OCI-M2 (cell line): ENCODE measurements around the gene IRAK1.
A peak's percentile ranks its signal among the peaks of the same experiment; 100 is the strongest.

ENCODE experiments used
- DNase-seq: peaks from one replicate; lab custom pipeline; 2025; ENCODE audit not compliant: unreplicated experiment; lab: John Stamatoyannopoulos, UW

IRAK1 gene

DNA sequence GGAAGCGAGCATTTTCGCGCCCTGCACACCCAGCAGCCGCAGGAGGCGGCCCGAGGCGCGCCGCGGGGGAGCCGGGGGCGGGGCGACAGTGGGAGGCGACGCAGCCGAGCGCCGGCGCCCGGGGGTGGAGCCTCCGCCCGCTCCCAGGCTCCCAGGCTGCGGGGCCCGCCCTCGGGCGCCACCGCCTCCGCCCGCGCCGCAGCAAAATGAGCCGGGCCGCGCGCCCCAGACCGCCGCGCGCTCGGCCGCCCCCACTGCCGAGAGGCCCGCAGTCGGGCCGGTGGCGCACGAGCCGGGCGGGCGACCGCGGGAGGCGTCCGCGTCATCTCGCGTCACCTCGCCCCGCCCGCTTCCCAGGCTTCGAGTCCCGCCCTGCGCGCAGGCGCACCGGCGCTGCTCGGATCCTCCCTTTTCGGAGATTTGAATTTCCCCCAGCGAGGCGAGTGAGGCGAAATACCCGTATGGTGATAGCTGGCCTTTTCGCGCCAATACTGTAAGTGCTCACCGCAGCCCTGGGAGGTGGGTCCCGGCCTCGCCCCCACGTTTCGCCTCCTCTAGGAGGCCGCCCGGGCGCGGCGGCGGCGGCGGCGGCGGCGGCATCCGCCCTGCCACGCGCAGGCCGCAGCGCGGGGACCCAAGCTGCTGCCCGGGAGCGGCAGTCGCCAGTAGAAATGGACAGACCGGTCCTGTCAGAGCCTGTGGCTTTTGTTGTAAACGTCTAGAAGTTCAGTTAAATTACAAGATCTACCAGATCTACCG lies 47.2 kb downstream of the IRAK1 start, which contains the start of gene TMEM187:
TSS of gene TMEM187 (plus strand) at position 387 of the 759 bp plus-strand sequence. CDS start 9,309 bp downstream, outside the sequence.
- no peak for DNase-seq

DNA sequence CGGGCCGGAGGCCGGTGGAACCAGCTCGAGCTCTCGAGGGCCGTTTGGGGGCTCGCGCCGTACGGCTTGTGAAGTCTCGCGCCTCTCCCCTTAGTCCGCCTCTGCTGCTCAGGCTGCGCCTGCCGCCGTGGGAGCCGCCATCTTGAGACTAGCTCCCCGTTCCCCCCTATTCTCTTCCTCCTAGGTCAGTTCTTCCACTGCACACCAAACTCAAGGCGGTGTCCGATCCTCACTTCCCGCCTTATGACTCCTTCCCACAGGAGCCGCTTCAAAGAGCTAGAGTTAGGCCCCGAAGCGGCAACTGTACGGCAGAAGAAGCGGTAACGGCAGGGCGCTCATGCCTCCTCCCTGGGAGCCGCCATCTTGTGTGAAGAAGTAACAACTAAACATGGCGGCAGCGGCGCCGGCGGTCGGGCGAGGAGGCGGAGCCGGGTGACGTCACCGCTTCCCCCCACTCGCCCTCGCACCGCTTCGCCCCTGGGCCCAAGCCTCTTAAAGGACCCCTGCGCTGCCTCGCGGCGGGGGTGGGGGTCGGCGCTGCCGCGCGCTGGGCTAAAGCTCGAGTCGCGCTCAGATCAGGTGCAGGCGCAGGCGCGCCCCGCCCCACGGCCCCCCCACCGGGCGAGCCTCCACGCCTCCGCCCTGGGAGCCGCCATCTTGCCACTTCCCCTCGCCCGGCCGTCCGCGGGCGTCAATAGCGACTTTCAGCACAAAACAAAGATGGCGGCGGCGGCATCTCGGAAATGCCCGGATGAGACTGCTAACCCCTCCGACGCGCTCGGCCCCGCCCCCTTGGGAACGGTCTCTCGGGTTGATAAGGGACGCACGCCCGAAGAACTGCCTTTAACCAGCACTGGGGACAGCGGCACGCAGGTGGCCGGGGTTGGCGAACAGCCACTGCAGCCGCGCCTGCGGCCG lies 48.0 kb downstream of the IRAK1 start, which contains the start of gene HCFC1:
TSS of gene HCFC1 (minus strand) at position 369 of the 918 bp plus-strand sequence. CDS start 978 bp downstream, outside the sequence.
- DNase-seq: peak; percentile 9

DNA sequence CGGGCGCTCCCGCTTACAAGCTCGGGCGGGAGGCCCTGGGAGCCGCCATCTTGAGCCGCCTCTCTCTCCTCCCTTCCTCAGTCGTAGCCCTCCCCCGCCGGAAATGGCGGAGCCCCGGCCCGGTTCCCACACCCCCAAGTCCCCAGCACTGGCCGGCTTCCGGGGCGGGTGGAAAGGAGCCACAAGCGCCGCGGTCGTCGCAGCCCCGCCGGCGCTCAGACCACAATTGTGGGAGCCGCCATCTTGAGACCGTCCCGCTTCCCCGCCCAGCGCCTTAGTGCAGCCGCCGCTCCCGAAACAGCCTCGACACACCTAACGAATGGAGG lies 48.6 kb downstream of the IRAK1 start:
- no peak for DNase-seq

DNA sequence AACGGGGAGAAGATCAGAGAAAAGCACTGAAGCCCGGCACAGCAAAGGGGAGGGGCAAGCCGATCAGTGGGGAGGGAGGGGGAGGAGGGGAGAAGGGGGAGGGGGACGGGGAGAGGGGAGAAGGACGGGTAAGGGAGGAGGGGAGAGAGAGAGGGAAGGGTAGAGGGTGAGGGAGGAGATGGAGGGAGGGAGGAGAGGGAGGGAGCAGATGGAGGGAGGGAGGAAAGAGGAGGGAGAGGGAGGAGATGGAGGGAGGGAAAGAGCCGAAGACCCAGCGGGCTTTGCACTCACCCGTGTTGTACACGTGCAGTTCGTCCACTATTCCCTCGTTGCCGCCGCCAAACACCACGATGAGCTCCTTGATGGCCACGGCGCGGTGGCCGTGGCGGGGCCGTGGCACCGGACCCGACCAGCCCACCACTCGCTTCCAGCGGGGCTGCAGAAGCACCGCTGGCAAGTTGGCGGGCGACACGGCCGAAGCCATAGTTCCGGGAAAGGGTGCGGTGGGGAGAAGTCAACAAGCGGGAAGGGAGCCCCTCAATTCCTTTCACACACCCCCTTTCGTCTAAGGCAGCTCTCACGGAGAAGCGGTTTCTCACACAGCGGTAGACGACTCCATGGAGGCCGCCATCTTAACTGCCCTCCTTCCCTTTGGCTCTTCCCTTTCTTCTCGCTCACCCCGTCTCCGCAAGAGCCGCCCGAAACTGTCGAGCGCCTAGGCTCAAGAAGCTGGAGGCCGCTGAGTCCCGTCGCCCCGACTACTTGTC lies 49.2 kb downstream of the IRAK1 start:
- no peak for DNase-seq

DNA sequence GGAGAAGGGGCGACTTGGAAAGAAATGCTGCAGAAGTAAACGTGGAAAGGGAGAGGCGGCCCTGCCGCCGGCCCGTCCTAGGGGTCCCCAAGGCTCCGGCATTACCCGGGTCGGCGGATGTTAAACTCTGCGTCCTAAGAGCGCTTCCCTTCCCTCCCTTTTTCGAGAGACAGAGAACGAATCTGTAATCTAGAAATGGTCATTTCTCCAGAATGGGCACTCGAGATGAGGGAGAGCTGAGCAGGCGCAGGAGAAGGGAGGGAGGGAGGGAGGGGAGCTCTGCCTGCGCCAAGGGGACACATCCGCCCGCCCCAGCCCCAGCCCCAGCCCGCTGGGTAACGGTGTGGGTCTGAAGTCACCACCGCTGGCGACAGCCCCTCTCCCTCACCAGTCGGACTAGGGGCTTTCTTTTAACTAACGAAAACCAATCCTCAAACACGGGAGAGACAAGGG lies 49.8 kb downstream of the IRAK1 start:
- no peak for DNase-seq

DNA sequence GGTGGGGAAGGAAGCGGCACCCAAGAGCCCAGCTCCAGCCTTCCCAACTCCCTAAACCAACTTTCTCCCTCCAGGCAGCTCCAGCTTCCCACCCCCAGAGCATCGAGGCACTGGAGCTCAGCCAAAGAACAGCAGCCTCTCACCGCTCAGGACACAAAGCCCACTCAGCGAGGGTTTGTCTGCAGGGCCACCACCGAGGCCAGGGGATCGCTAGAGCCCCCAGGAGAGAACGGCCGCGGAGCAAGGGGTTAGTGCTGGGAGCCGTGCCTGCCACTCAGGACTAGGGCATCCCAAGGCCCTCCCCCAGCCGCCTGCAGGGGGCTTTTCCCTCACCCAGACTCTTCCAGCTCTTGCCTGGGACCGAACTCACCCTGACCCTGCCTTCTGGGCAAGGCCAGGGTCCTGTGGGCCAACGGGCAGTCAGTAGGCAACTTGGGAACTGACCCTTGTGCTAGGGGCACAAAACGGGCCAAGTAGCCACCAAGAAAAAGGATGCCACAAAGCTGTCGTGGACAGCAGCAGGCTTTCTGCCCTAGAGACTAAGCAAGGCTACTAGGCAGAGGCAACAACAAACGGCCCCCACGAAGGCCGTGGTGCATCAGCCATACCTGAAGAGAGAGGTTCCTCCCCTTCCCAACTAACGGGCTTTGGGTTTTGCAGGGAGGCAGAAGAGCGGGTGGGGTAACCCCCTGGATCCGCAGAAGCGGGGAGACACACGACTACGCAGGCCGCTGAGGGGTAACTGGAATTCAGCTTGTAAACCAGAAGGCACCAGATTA lies 50.4 kb downstream of the IRAK1 start:
- DNase-seq: no peak

DNA sequence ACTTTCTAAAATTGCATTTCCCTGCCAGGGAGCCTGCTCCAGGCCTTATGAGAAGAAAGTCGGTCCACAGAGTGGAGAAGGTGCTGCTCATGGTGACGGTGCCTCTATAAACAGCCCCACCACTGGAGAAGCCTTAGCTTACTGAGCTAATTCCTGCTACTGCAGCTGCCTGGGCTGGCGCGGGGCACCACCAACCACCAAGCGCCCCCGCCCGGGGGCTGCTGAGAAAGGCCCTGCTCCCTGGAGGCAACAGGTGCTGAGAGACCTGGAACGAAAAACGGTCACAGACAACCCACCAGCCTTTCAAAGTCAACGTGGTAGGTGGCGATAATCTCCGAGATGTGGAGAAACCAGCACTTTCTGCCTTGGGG lies 51.0 kb downstream of the IRAK1 start:
- no peak for DNase-seq

DNA sequence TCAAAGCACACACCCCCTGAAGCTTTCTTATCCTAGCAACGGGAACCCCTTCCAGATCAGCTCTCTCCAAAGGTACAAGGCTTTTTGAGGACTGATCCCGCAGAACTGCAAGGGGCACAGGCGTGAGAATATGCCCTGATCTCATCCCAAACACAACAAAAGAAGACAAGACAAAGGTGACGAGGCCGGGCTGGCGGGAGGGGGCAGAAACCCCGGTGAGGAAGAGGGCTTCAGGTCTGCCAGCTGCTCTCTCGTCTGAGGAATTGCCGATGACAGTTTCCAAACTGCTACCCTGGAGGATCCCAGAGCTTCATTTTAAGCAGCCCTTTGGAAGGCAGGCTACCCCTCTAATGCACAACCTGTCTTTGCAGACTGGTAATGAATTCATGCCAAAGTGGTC lies 51.4 kb downstream of the IRAK1 start:
- DNase-seq: no peak

DNA sequence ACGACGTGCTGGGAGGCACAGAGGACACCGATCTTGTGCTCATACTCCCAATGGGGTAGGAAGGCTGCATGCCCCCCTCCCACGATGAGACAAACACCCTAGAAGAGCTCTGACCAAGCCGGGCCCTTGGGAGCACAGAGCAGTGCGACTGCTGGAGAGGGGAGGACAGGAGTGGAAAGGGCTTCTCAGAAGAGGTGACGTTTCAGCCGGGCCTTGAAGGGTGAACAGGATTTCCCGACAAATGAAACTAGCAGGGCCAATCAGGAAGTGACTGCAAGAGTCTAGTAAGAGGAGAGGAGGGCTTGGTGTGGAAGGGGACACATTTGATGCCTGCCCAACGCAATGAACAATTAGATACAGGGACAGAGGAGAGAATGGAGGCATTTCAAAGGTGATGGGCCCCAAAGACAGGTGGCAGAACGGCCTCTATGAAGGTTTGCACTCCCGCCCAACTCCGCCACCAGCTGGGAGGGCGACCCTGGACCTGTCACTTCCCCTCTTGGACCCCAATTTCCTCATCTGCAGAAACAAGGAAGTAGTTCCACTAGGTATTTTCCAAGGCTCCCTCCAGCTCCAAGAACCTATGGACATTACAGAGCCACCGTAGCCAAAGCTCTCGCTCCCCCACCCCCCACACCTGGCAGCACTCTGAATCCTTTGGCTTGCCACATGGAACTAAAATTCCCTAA lies 52.0 kb downstream of the IRAK1 start:
- DNase-seq: no peak

DNA sequence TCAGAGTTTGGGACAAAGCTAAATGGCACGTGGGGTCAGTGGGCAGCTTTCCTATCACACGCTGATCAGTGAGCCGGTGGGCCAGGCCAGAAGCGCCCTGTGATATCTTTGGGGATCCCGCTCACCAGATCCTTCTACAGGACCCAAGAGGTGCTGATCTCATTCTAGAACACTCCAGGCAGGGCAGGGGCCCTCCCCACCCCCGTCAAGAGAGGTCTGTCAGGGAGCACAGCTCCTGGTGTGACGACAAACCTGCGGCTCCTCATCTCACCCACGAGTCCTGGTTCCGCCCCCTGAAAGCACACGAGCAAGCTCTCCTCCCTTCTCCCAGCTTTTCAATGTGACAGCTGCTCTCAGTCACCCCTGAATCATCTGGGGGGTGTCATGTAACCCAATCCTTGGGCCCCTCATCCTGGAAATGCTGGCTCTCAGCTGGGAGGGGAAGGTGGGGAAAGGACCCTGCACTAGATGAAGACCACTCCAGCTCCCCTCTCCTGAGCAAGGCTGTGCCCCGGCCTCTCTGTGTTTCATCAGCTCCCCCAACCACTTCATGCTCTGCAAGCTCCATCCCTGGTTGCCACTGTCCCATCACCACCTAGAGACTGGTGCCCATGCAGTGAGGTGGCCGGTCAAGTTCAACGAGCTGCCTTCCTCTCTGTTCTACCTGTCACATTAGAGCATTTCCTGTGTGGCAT lies 52.7 kb downstream of the IRAK1 start:
- DNase-seq: no peak

DNA sequence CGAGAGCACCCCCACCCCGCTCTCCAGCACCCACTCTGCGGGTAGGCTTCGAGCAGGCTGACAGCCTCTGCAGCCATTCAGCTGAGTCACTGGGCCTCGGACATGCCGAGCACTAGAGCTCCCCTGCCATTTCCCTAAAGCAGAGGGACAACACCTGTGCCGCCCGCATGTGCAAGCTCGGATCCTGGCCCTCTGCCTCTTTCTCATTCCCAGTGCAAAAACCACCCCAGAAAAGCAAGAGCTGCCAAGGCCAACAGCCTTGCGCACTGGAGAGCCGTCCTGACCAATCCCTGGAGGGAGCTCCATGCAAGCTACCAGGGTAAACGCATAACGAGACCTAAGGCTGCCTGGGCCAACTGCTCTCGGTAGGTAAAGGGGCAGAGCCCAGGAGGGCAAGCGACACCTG lies 53.4 kb downstream of the IRAK1 start:
- DNase-seq: no peak

DNA sequence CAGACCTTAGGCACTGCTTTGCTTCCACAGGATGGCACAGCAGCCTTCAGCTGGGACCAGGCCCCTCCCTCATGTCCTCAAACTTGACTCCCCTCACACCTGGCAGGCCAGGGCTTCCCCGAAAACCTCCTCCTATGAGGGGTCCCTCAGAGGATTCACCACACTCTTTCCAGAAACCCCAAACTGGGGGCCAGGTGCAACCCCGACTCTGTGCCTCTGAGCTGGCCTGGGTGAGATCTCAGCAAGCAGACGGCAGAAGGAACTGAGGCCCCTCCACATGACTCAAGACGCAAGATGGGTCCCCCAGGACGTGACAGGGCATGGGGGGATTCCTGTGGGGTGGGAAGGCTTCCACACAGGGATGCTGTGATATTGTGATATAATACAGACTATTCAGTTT lies 54.3 kb downstream of the IRAK1 start:
- no peak for DNase-seq

DNA sequence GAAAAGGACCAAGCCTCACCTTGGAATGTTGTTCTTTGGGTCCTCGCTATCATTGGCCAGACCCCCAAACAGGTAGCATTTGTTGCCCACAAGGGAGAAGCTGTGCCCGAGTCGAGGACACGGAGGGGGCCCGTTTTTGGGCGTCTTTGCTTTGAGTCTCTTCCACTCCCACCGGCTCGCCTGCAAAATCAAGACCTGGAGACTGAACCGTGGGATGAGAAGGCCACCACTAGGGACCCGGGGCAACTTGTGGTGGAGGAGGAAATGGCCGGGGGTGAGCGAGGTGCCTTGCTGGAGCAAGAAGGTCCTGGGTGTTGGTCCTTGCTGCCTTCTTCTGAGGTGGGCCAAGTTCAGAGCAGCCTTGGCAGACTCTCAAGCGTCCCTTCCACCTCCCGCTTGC lies 55.6 kb downstream of the IRAK1 start:
- no peak for DNase-seq

DNA sequence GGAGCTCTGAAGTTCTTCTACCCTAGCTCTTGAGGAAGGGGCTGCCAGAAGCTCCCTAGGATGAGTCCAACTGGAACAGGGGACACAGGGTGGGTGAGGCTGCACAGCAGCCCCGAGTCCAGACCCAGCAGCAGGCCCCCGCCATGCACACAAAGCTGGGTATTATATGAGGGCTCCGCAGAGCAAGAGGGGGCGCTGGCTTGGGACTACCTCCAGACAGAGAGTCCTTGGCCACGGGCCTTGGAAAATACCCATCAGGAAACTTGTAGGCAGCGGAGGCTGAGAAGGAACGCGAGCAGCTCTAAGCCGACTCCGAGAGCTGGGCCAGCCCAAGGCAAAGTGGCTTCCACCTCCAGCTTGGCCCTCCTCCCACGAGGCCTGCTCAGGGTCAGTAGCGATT lies 56.2 kb downstream of the IRAK1 start:
- no peak for DNase-seq

DNA sequence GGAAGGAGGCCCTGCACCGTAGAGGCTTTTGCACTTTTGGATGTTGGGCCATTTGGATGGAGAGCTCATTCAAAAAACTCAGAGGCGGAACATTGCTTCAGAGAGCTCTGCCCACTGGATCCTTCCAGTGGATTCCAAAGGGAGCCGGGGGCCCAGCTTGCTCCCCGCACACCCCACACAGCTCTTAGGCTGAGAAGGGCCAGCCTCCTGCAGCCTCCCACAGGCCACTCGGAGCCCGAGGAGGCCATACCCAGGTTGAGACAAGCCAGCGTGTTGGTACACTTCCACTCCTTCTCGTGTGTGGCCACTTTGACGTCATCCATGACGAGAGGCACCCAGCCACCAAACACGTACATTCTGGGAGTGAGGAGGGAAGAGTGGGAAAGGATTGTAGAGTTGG lies 58.4 kb downstream of the IRAK1 start:
- DNase-seq: no peak

DNA sequence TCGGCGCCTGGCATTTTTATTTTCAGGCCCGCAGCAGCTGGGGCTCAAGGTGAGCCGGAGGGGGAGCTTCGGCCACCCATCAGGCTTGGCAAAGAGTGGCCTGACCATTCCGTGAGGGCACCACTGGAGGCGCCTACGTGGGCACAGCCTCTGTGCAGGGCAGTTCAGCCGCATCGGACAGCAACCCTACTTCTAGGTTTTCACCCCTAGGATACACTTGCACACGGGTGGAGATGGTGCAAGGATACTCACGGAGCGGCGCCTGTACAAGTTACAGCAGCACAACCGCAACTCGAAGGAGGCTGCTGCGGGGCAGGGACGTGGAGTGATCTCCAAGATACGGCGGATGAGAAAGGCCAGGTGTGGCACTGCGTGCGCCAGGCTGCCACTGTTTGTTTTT lies 58.9 kb downstream of the IRAK1 start:
- DNase-seq: no peak
